H7 (cell line): Measurements from ENCODE around the gene WIPF2. TPM values are rescaled to one million over a fixed set of nuclear protein-coding genes. Genes with fewer than 3 reads are reported as not detected.
A peak's percentile ranks its signal among the peaks of the same experiment; 100 is the strongest.

Experiments used
- DNase-seq: peaks from one replicate; pipeline ENCODE4 v3.0.0; 2012
- H3K27me3 ChIP-seq: 2 replicates; pipeline ENCODE4 v1.6.0; 2011; ENCODE audit warnings: mild to moderate bottlenecking, low read length; ENCODE audit not compliant: control insufficient read depth, insufficient read depth
- H3K36me3 ChIP-seq: replicated peaks from 2 replicates; pipeline ENCODE4 v1.5.1; 2011; ENCODE audit warnings: low read length; ENCODE audit not compliant: control insufficient read depth, insufficient read depth
- H3K4me3 ChIP-seq: 2 replicates; pipeline ENCODE4 v1.5.1; 2011; ENCODE audit warnings: low read depth, mild to moderate bottlenecking, control low read depth, low read length, moderate library complexity; ENCODE audit not compliant: insufficient read depth
- total RNA-seq: library from RNA; depleted of rRNA; stranded (reverse); fragments of >200 nt; shearing (Covaris generic); gene quantifications from 2 replicates; pipeline ENCODE4 v1.2.3, GENCODE V29; 2014

The WIPF2 gene
- total RNA-seq, 1 experiment from 2014 or later, result 3.7 TPM

DNA sequence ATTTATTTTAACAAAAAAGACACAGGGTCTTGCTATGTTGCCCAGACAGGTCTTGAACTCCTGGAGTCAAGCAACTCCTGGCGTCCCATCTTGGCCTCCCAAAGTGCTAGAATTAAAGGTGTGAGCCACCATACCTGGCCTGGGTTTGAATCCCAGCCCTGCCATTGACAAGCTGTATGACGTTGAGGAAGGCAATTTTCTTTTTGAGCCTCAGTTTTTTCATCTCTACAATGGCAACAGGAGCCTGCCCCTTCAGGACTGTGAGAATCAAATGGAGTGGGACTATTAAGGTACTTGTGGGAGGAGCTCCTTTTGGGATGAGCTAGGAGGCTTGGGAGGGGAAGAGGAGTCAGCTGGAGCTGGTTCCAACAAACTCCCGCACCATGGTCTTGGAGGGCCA lies 96.1 kb downstream of the WIPF2 start:
- peak; percentile 34 for DNase-seq
- peaks cover 12% of the 10 kb centered on the region for H3K27me3 ChIP-seq
- H3K4me3 ChIP-seq, result no peak overlapping the region
- H3K36me3 ChIP-seq, result no peaks in the 10 kb centered on the region

DNA sequence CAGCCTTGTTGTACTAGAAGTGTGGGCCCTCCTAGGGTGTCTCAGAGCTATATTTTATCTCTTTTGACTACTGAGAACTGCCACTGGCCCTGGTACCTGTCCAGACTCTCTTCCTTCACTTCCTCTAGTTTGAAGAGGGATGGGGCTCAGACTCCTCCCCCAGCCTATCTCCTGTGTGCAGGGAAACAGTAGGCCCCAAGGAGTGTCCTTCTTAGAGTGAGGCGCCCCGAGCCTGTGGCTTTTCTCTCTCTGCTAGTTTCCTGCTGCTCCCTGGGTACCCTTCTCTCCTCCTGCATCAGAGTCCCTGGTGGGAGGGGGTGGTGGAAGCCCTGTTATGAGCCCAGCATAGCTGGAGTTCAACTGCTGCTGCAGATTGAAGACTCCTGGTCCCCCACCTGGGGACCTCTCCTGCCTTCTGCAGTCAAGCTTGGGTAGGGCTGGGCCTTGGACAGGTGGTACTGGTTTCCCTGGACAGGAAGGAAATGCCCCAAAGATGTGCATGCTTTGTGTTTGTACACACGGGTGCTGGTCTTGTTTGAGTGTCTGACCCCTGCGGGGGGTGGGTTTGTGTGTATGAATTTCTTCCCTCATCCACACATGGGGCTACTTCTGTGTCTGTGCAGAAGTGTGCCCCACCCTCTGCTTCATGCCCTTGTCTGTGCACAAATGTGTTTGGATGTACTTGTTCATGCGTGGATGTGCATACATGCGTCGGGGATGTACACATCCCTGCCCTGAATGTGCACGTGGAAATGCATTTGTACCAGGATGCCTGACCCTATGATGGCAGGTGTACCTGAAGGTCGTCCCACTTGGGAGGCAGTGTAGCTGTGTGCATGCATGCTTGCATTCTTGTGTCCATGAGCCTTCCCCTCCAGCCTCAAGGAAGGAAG lies 96.8 kb downstream of the WIPF2 start:
- Histone ChIP-seq H3K36me3 (no peaks in the 10 kb centered on the region), H3K4me3 (peak overlapping the region; percentile 48), H3K27me3 (peaks cover 12% of the 10 kb centered on the region)
- peak; percentile 62 for DNase-seq

DNA sequence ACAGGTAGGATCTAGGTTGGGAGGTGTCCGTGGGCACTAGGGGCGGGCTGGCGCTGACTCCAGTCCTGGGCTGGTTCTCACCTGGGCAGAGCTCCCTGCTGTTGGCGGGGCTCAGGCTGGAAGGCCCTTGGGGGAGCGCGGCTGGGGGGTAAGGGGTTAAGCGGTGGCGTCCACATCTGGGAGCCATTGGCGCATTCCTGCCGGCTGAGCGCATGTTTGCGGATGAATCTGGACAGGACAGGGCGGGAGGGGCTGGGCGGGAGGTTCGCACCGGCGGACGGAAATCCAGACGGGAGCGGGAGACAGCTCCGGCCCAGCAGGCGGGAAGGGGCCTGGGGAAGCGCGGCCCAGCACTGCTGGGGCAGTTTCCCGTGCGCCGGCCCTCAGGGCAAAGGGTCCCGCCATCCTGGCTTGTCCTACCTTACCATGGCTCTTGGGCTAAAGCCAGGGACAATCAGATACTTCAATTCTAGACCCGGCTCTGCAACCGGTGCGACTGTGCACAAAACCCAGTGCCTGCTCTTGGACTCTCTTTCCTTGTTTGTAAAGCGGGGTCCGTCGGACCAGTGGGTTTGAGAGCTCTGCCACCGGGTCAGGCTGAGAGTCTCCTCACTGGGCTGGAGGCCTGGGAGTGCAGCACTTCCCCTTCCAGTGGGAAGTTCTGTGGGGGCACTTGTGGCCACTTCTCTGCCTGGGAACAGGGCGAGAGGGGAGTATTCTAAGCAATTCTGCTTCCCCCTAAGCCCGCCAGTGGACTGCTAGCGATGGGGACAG lies 97.7 kb downstream of the WIPF2 start:
- no peaks in the 10 kb centered on the region for H3K36me3 ChIP-seq
- peak; percentile 91 for DNase-seq
- H3K4me3 ChIP-seq, result peak overlapping the region; percentile 48
- H3K27me3 ChIP-seq, result peaks cover 12% of the 10 kb centered on the region

DNA sequence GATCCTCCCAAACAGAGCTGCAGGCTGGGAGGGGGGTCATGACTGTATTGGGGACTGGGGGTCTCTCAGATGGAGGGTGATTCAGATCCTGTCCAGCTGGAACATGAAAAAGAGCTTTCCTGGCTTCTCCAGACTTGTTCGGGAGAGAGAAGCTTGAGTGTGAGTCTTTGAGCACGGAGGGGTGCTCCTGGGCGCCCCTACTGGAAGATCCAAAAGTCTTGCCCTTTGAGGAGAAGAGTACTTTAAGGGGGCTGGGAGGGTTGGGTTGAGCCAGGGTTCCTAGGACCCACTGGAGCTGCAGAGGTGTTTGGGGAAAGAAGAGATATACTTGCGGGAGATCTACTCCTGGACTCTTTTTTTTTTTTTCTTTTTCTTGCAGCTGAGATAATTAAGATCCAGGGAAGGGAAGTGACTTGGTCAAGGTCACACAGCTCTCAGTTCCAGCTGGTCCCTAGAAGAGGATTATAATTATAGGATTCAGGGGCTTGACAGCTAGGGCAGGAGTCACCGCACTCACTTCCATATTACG lies 98.3 kb downstream of the WIPF2 start:
- peak; percentile 91 for DNase-seq
- Histone ChIP-seq H3K4me3 (peak overlapping the region; percentile 55), H3K27me3 (peaks cover 12% of the 10 kb centered on the region), H3K36me3 (no peaks in the 10 kb centered on the region)

DNA sequence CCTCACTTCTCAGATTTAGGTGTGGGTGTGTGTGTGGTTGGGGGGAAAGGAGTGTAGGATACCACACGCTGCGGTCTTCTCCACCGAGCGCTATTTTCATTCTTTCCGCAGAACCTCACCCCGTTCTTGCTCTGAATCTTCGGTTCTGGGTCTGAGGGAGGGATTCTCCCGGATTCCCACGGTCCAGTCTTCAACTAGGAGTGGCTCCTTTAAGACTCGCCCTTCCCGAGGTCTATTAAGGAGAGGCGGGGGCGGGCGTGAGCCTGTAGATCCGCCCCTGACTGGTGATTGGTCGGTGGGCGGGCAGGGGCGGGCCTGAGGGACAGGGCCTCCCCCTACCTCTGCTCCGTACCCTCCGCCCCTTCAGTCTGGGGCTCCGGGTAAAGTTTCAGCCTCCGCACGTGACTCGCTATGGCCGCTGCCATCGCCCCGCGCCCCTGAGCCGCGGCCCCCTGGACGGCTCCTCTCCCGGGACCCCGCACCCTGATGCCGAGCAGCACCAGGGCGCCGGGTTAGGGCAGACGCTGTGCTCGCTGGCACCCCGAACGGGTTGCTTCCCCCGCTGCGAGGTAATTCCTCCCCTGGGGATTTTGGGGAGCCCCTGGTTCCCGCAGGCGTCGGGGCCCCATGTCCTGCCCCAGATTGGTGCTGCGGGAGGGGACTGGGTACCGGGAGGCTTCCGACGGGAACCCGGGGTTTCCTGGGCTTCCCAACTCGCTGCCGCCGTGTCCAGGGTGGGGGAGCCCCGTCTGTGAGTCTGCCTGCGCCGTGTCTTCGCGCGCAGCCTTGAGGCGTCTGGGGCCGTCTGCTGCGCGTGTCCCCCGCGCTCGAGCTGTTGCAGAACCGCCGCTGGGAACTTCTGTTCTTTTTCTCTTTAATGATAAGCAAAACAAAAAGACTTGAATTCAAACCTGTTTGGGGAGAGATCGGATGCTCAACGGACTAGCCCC lies 99.1 kb downstream of the WIPF2 start:
- Histone ChIP-seq H3K27me3 (peaks cover 12% of the 10 kb centered on the region), H3K36me3 (no peaks in the 10 kb centered on the region), H3K4me3 (peak overlapping the region; percentile 78)
- peak; percentile 100 for DNase-seq

DNA sequence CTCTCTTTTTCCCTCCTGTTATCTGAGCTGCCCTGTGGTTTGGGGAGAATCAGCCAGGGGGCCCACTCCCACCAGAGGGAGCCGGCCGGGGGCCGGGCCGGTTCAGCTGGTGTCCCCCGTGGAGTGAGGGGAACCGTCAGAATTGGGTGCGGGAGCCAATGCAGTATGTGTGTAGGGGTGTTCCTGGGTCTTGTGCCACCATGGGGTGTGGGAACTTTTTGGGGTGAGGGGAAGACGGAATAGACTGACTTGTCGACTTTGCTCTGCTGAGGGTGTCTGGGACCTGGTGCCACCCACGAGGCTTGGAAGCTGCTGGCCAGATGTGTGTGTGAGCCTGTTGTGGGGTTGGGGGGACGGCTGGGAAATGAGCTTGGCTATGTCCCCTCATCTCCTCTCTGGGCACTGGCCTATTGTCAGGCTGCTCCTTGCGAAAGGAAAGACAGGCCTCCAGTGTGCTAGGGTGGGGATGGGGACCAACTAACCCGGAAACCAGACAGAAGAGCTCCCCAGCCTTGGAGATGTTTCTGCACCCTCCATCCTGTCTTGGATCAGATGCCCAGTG lies 99.8 kb downstream of the WIPF2 start:
- DNase-seq, result peak; percentile 77
- Histone ChIP-seq H3K4me3 (peak overlapping the region; percentile 78), H3K27me3 (peaks cover 12% of the 10 kb centered on the region), H3K36me3 (no peaks in the 10 kb centered on the region)

DNA sequence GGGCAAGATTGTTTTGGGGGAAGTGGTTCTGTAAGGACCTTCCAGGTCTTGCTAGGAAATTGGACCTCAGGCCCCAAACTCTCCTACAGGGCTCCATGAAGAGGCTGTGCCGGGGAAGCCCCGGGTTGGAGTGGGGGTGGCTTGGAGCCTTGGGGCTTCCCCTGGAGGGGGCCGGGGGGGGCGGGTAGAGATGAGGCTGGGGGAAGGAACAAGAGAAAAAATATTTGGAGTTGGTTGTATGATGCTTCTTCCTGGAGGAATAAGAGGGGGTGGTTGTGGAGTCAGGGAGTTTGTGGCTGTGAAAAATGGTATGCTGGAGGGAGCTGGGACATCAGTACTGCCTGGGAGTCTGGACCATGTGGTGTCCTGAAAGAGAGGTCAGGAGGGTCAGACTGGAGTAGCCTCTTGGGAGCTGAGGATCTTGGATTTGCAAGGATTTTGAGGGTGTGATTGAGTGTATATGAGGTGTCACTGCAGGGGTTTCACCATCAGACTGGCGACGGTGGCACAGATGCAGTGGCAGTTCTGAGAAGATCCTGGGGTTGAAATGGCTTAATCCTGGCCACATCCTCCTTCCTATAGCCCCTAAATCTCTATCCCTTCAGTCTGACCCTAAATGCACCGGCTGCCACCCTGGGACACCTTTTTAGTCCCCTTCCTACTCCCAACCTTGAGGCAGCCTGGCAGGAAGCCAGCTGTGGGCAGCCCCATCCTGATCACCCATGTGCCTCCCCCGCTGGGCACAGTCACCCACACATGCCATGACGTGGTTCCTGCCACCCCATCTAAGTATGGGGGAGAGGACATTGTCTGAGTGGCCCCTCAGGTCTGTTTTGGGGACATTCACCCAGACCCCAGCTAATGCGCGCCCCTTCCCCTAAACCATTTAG lies 100.8 kb downstream of the WIPF2 start:
- Histone ChIP-seq H3K4me3 (no peak overlapping the region), H3K36me3 (no peaks in the 10 kb centered on the region), H3K27me3 (peaks cover 12% of the 10 kb centered on the region)
- DNase-seq, result peak; percentile 45

DNA sequence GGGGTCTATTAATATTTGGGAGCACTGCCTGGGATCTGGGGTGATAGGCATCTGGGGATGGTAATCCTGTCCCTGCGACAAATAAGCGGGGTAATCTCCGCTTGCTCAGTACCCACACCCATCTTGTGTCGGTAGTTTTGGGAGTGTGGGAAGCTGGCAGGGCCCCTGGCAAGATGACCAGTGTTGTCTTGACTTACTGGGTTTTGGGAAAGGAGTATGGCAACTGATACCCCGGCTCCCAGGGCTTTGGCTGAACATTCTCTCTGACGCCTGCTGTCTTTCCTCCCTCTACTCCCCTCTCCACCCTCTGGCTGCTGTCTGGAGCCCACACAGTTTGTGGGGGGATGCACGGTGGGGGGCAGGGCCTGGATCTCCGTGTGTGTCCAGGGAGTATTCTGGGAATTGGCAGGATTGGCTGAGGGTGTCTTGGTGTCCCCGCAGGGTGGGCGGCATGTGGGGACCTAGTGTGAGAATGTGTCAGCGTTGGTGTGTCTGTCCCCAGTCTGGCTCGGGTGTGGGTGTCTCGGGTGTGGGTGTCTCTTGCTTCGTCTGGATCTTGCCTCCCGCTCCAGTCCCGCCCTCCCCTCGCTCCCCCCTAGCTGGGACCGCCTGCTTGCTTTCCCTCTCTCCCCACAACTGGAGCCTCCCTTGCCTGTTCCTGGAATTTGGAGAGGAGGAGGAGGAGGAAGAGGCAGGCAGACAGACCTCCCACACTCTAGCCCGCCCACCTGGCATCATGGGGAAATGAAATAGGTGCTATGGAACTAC lies 101.8 kb downstream of the WIPF2 start:
- DNase-seq, result peak; percentile 48
- Histone ChIP-seq H3K27me3 (peaks cover 12% of the 10 kb centered on the region), H3K36me3 (no peaks in the 10 kb centered on the region), H3K4me3 (no peak overlapping the region)

DNA sequence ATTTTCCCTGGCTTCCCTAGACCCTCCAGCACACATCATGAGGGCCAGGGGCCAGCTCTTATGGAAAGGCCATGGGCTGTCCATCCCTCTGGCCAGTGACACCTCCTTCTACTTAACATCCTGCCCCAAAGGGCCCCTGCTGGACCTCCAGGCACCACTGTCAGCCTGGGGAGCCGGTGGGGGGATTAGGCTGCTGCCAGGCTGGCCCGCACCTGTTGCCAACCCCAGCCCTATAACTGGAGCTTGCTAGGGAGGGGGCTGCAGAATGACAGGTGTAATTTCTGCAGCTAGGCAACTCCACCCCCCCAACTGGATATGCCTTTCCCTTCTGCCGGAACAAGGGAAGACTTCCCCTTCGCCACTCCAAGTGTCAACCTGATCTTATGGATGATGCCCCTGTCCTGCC lies 102.4 kb downstream of the WIPF2 start:
- peak; percentile 65 for DNase-seq
- no peak overlapping the region for H3K4me3 ChIP-seq

DNA sequence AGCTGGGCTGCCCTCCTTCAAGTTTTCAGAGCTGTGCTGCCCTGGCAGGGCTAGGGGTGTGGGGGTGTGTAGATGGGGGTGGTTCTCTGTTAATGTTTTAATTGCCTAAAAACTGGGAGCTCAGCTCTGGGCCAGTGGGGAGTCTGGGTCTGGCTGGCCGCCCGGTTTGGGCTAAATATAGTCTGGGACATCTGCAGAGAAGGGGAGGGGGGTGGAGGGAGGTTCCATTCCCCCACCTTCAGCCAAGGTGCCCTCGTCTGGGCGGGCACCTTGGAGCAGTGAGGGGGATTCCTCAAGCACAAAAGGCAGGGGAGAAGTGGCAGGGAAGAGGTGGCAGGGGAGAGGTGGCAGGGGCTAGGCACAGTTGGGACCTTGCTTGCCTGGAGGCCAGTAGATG lies 102.9 kb downstream of the WIPF2 start:
- DNase-seq, result no peak
- H3K4me3 ChIP-seq, result no peak overlapping the region
- no peaks in the 10 kb centered on the region for H3K36me3 ChIP-seq
- H3K27me3 ChIP-seq, result peaks cover 9% of the 10 kb centered on the region

More for the DNA sequence above, 102.4 kb downstream of the WIPF2 start:
- Histone ChIP-seq H3K36me3 (no peaks in the 10 kb centered on the region), H3K27me3 (peaks cover 11% of the 10 kb centered on the region)

DNA sequence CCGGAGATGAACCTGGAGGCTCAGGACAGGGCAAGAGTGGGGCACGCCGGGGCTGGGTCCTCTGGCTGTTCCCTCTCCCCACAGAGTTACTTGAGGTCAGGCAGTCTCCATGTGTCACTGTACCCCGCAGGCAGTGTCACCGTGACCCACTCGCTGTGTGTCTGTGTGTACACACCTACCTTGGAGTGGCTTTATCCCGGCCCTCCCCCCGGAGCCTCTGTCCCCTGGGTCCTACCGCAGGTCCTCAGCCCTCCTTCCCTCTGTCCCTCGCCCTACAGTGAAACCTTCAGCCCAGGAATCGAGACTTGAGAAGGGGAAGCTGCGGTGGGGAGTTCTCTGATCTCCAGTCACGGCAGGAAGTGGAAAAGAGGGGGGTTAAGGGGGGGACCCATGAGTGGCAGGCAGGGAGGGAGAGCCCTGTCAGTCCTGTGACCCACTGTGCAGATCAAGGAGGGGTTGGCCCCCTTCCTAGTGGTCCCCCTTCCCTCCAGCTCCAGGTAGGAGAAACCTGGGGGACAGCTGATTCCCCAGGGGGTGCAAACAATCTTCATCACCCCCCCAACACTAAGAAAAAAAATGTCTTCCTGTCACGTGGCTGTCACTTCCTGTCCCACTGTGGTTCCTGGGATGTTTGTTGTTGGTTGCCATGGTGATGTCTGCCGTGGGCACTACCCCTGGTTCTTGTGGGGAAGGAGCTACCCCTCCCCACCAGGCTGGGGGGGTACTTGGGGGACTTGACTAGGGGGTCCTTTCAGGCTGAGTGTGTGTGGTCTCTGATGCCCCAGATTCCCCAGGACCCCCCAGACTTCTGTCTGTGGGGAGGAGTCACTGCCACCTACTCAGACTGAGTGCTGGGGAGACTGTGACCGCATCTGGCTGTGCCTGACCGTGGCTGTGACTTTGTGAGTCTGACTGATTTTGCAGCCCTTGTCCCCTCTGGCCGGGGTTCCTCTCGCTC lies 103.5 kb downstream of the WIPF2 start:
- DNase-seq, result peak; percentile 75

More for the DNA sequence above, 103.5 kb downstream of the WIPF2 start:
- Histone ChIP-seq H3K27me3 (peaks cover 5% of the 10 kb centered on the region), H3K4me3 (no peak overlapping the region), H3K36me3 (no peaks in the 10 kb centered on the region)
